Measurements from ENCODE around the gene DIP2A.

The DIP2A gene

GRCh38 chr21:46482225-46482845 lies 23.6 kb downstream of the DIP2A start:
- TF ChIP-seq CTCF (IDR thresholded peaks at IDR 0.05; ENCODE audit: low read depth, low read length) = no peak
- Histone ChIP-seq H3K4me3 (ENCODE audit: low read depth, low read length) (no peak overlapping the region), H3K27me3 (ENCODE audit: insufficient read depth, low read depth, severe bottlenecking) (no peaks in the 10 kb centered on the region), H3K9me3 (ENCODE audit: severe bottlenecking) (no peaks in the 10 kb centered on the region), H3K27ac (no peak overlapping the region), H3K36me3 (peaks cover 11% of the 10 kb centered on the region)
- DNase-seq = no peak

- TF ChIP-seq CTCF (IDR thresholded peaks at IDR 0.05; ENCODE audit: low read depth, low read length) = no peak
- Histone ChIP-seq H3K27me3 (ENCODE audit: insufficient read depth, low read depth, severe bottlenecking) (no peaks in the 10 kb centered on the region), H3K27ac (no peak overlapping the region), H3K36me3 (peaks cover 16% of the 10 kb centered on the region), H3K4me3 (ENCODE audit: low read depth, low read length) (no peak overlapping the region), H3K9me3 (ENCODE audit: severe bottlenecking) (no peaks in the 10 kb centered on the region)
- no peak for DNase-seq
Observed at GRCh38 chr21:46482846-46483231, 24.1 kb downstream of the DIP2A start.

- Histone ChIP-seq H3K27me3 (ENCODE audit: insufficient read depth, low read depth, severe bottlenecking) (no peaks in the 10 kb centered on the region), H3K9me3 (ENCODE audit: severe bottlenecking) (no peaks in the 10 kb centered on the region), H3K27ac (no peak overlapping the region), H3K4me3 (ENCODE audit: low read depth, low read length) (no peak overlapping the region), H3K36me3 (peaks cover 16% of the 10 kb centered on the region)
- no peak for TF ChIP-seq CTCF (IDR thresholded peaks at IDR 0.05; ENCODE audit: low read depth, low read length)
- no peak for DNase-seq
Observed at GRCh38 chr21:46483300-46484295, 24.9 kb downstream of the DIP2A start.

- DNase-seq = no peak
- H3K27ac ChIP-seq = no peak overlapping the region
- peaks cover 32% of the 10 kb centered on the region for H3K36me3 ChIP-seq
- H3K4me3 ChIP-seq (ENCODE audit: low read depth, low read length) = no peak overlapping the region
- no peak for TF ChIP-seq CTCF (IDR thresholded peaks at IDR 0.05; ENCODE audit: low read depth, low read length)
- H3K27me3 ChIP-seq (ENCODE audit: insufficient read depth, low read depth, severe bottlenecking) = no peaks in the 10 kb centered on the region
- H3K9me3 ChIP-seq (ENCODE audit: severe bottlenecking) = no peaks in the 10 kb centered on the region
Observed at GRCh38 chr21:46486481-46487126, 27.9 kb downstream of the DIP2A start.

GRCh38 chr21:46489162-46489663 lies 30.5 kb downstream of the DIP2A start:
- Histone ChIP-seq H3K27ac (no peak overlapping the region), H3K9me3 (ENCODE audit: severe bottlenecking) (no peaks in the 10 kb centered on the region), H3K36me3 (peaks cover 49% of the 10 kb centered on the region), H3K27me3 (ENCODE audit: insufficient read depth, low read depth, severe bottlenecking) (no peaks in the 10 kb centered on the region), H3K4me3 (ENCODE audit: low read depth, low read length) (no peak overlapping the region)
- DNase-seq = no peak
- TF ChIP-seq CTCF (IDR thresholded peaks at IDR 0.05; ENCODE audit: low read depth, low read length) = no peak

Data from WERI-Rb-1 (cell line).